ENCODE data around the gene ZSWIM4. TPM values are rescaled to one million over a fixed set of nuclear protein-coding genes. Genes with fewer than 3 reads are reported as not detected.

ZSWIM4 gene
- 2.1 to 3.2 TPM (median 2.9 TPM) in 5 replicates for total RNA-seq (2022; extraction: Qiagen RNA extraction)

GRCh38 chr19:13794757-13795589 lies at the start of gene ZSWIM4:
TSS of gene ZSWIM4 (plus strand) at chr19:13795443. CDS start at chr19:13795649, 206 bp downstream.

GRCh38 chr19:13764101-13764807 lies 31.0 kb upstream of the ZSWIM4 start, which contains the start of gene MRI1:
TSS of gene MRI1 (plus strand) at chr19:13764522. CDS start at chr19:13764589, 67 bp downstream.

GRCh38 chr19:13774217-13775191 lies 20.7 kb upstream of the ZSWIM4 start, which contains the start of gene C19orf53:
TSS of gene C19orf53 (plus strand) at chr19:13774456. CDS start at chr19:13774478, 22 bp downstream.

GRCh38 chr19:13876834-13877233 lies 81.6 kb downstream of the ZSWIM4 start, which contains the start of gene NANOS3:
TSS of gene NANOS3 (plus strand) at chr19:13877134. CDS start at chr19:13877249, 115 bp downstream.

Other genes starting within 250 kb of the ZSWIM4 start
- gene MRI1, start 30.9 kb upstream of the ZSWIM4 start, total RNA-seq (2022; extraction: Qiagen RNA extraction) = 7.1 to 13.8 TPM (median 12.8 TPM) in 5 replicates
- 142 to 202 TPM (median 181 TPM) in 5 replicates for gene C19orf53, start 21.0 kb upstream of the ZSWIM4 start, total RNA-seq (2022; extraction: Qiagen RNA extraction)
- 1.3 to 3.4 TPM (median 2.5 TPM) in 5 replicates for gene NANOS3, start 81.7 kb downstream of the ZSWIM4 start, total RNA-seq (2022; extraction: Qiagen RNA extraction)
- 0.51 to 0.96 TPM (median 0.64 TPM) in 5 replicates for gene BRME1, start 110.7 kb downstream of the ZSWIM4 start, total RNA-seq (2022; extraction: Qiagen RNA extraction)
- gene CC2D1A, start 110.8 kb downstream of the ZSWIM4 start, total RNA-seq (2022; extraction: Qiagen RNA extraction) = 6.3 to 10.5 TPM (median 10.4 TPM) in 5 replicates
- gene PODNL1, start 143.0 kb downstream of the ZSWIM4 start, total RNA-seq (2022; extraction: Qiagen RNA extraction) = 1.2 to 1.5 TPM (median 1.2 TPM) in 5 replicates
- 16.7 to 20.8 TPM (median 19.9 TPM) in 5 replicates for gene DCAF15, start 157.1 kb downstream of the ZSWIM4 start, total RNA-seq (2022; extraction: Qiagen RNA extraction)
- 2.1 to 5.1 TPM (median 5.1 TPM) in 5 replicates for gene RFX1, start 210.9 kb downstream of the ZSWIM4 start, total RNA-seq (2022; extraction: Qiagen RNA extraction)
- gene RLN3, start 232.7 kb downstream of the ZSWIM4 start, total RNA-seq (2022; extraction: Qiagen RNA extraction) = not detected in 5 replicates
- 7.0 to 10.6 TPM (median 8.7 TPM) in 5 replicates for gene IL27RA, start 236.3 kb downstream of the ZSWIM4 start, total RNA-seq (2022; extraction: Qiagen RNA extraction)